ENCODE results near the gene CELSR1. TPM values are rescaled to one million over a fixed set of nuclear protein-coding genes. Genes with fewer than 3 reads are reported as not detected.
"Not testable (repeated sequence)": the region's sequence is repeated elsewhere in the genome, so short reads cannot be mapped to it uniquely, and the experiment has no call there.

Gene CELSR1
- total and polyA plus RNA-seq, 2 donors (not counting 1 experiment from before 2014, with no cell fraction given), result 30.2 to 34.8 TPM

GRCh38 chr22:46317646-46318045 is 219.8 kb downstream of the CELSR1 start:
- Mint-ChIP-seq H3K27me3 (no peaks in the 10 kb centered on the region), H3K4me1 (no peaks in the 10 kb centered on the region), H3K4me3 (no peak overlapping the region), H3K27ac (no peak overlapping the region), H3K9me3 (ENCODE audit: insufficient read depth) (no peaks in the 10 kb centered on the region)
- no peak for DNase-seq
- no peak for TF ChIP-seq CTCF (IDR thresholded peaks at IDR 0.05)
- TF ChIP-seq EZH2 (IDR thresholded peaks at IDR 0.05; ENCODE audit: borderline replicate concordance, insufficient read depth, low read depth, low read length, poor library complexity, severe bottlenecking), result no peak
- Histone ChIP-seq H2AFZ (ENCODE audit: insufficient read depth, low read depth, low read length, poor library complexity, severe bottlenecking) (no peak overlapping the region), H3K27me3 (replicated peaks in 1 of 4; ENCODE audit: control extremely low read depth in 1 of 4, control insufficient read depth in 3 of 4, insufficient read depth in 4 of 4, low read length in 3 of 4) (no peaks in the 10 kb centered on the region), H3K4me3 (ENCODE audit: control extremely low read depth in 1 of 5, extremely low read depth in 1 of 5, insufficient read depth in 1 of 5, low read depth in 2 of 5, low read length in 4 of 5) (no peak overlapping the region), H3K4me2 (replicated peaks; ENCODE audit: low read depth, low read length, poor library complexity, severe bottlenecking) (no peak overlapping the region), H4K20me1 (ENCODE audit: control insufficient read depth, insufficient read depth, low read length, poor library complexity, severe bottlenecking) (no peaks in the 10 kb centered on the region), H3K36me3 (replicated peaks in 1 of 2; ENCODE audit: control extremely low read depth in 1 of 2, control insufficient read depth in 1 of 2, extremely low read depth in 1 of 2, insufficient read depth in 2 of 2, low read length in 1 of 2) (no peaks in the 10 kb centered on the region), H3K27ac (ENCODE audit: low read length in 2 of 2) (no peak overlapping the region), H3K9me3 (ENCODE audit: control extremely low read depth in 1 of 3, control insufficient read depth in 2 of 3, insufficient read depth in 1 of 3, low read length in 2 of 3) (no peaks in the 10 kb centered on the region), H3K4me1 (ENCODE audit: control insufficient read depth in 2 of 2, insufficient read depth in 2 of 2, low read length in 2 of 2) (no peaks in the 10 kb centered on the region), H3K9ac (ENCODE audit: low read length) (no peak overlapping the region), H3K79me2 (ENCODE audit: control insufficient read depth, insufficient read depth, low read length) (no peaks in the 10 kb centered on the region)
- ChIA-PET CTCF (interaction anchor here (1.3 to 12.8 kb wide), 4 partner anchors 23 to 322 kb away, joined by 3 to 228 read pairs (median 6); no protein-coding TSS in a partner anchor), POLR2A (no interaction called here)
- ATAC-seq (ENCODE audit: low read depth), result no peak
- WGBS (ENCODE audit: insufficient coverage), result over 99% methylated on average over 20 of the region's 20 CpGs
- intact Hi-C loops (cut with micrococcal nuclease), result no loop called here

- DNase-seq (no peak), ATAC-seq (ENCODE audit: low read depth) (no peak)
- ChIA-PET POLR2A (no interaction called here), CTCF (interaction anchor here (0.6 to 12.8 kb wide), 13 partner anchors 9 to 531 kb away, joined by 3 to 228 read pairs (median 3); no protein-coding TSS in a partner anchor)
- H3K9ac ChIP-seq (ENCODE audit: low read length), result no peak overlapping the region
- no peaks in the 10 kb centered on the region for H3K4me1 Mint-ChIP-seq
- H3K79me2 ChIP-seq (ENCODE audit: control insufficient read depth, insufficient read depth, low read length), result no peaks in the 10 kb centered on the region
- no peaks in the 10 kb centered on the region for H3K9me3 Mint-ChIP-seq (ENCODE audit: insufficient read depth)
- no peak overlapping the region for H3K27ac ChIP-seq (ENCODE audit: low read length in 2 of 2)
- no peak for TF ChIP-seq EZH2 (IDR thresholded peaks at IDR 0.05; ENCODE audit: borderline replicate concordance, insufficient read depth, low read depth, low read length, poor library complexity, severe bottlenecking)
- TF ChIP-seq CTCF (IDR thresholded peaks at IDR 0.05), result no peak
- no peaks in the 10 kb centered on the region for H3K4me1 ChIP-seq (ENCODE audit: control insufficient read depth in 2 of 2, insufficient read depth in 2 of 2, low read length in 2 of 2)
- H4K20me1 ChIP-seq (ENCODE audit: control insufficient read depth, insufficient read depth, low read length, poor library complexity, severe bottlenecking), result no peaks in the 10 kb centered on the region
- WGBS (ENCODE audit: insufficient coverage), result 97% methylated on average over 6 of the region's 12 CpGs
- no peak overlapping the region for H3K4me3 Mint-ChIP-seq
- H3K27me3 ChIP-seq (replicated peaks in 1 of 4; ENCODE audit: control extremely low read depth in 1 of 4, control insufficient read depth in 3 of 4, insufficient read depth in 4 of 4, low read length in 3 of 4), result no peaks in the 10 kb centered on the region
- H3K27ac Mint-ChIP-seq, result no peak overlapping the region
- intact Hi-C loops (cut with micrococcal nuclease), result no loop called here
- no peak overlapping the region for H2AFZ ChIP-seq (ENCODE audit: insufficient read depth, low read depth, low read length, poor library complexity, severe bottlenecking)
- no peak overlapping the region for H3K4me3 ChIP-seq (ENCODE audit: control extremely low read depth in 1 of 5, extremely low read depth in 1 of 5, insufficient read depth in 1 of 5, low read depth in 2 of 5, low read length in 4 of 5)
- H3K9me3 ChIP-seq (ENCODE audit: control extremely low read depth in 1 of 3, control insufficient read depth in 2 of 3, insufficient read depth in 1 of 3, low read length in 2 of 3), result no peaks in the 10 kb centered on the region
- no peak overlapping the region for H3K4me2 ChIP-seq (replicated peaks; ENCODE audit: low read depth, low read length, poor library complexity, severe bottlenecking)
- no peaks in the 10 kb centered on the region for H3K36me3 ChIP-seq (replicated peaks in 1 of 2; ENCODE audit: control extremely low read depth in 1 of 2, control insufficient read depth in 1 of 2, extremely low read depth in 1 of 2, insufficient read depth in 2 of 2, low read length in 1 of 2)
- no peaks in the 10 kb centered on the region for H3K27me3 Mint-ChIP-seq
Measured at GRCh38 chr22:46315976-46316375, 221.4 kb downstream of the CELSR1 start.

GRCh38 chr22:46312848-46313247 is 224.6 kb downstream of the CELSR1 start:
- H3K9me3 ChIP-seq (ENCODE audit: control extremely low read depth in 1 of 3, control insufficient read depth in 2 of 3, insufficient read depth in 1 of 3, low read length in 2 of 3); H3K27ac ChIP-seq (ENCODE audit: low read length in 2 of 2); DNase-seq; H3K4me1 ChIP-seq (ENCODE audit: control insufficient read depth in 2 of 2, insufficient read depth in 2 of 2, low read length in 2 of 2); H3K4me3 ChIP-seq (ENCODE audit: control extremely low read depth in 1 of 5, extremely low read depth in 1 of 5, insufficient read depth in 1 of 5, low read depth in 2 of 5, low read length in 4 of 5); H2AFZ ChIP-seq (ENCODE audit: insufficient read depth, low read depth, low read length, poor library complexity, severe bottlenecking); H4K20me1 ChIP-seq (ENCODE audit: control insufficient read depth, insufficient read depth, low read length, poor library complexity, severe bottlenecking); H3K27me3 ChIP-seq (replicated peaks in 1 of 4; ENCODE audit: control extremely low read depth in 1 of 4, control insufficient read depth in 3 of 4, insufficient read depth in 4 of 4, low read length in 3 of 4); H3K27me3 Mint-ChIP-seq; H3K4me2 ChIP-seq (replicated peaks; ENCODE audit: low read depth, low read length, poor library complexity, severe bottlenecking); ATAC-seq (ENCODE audit: low read depth); H3K27ac Mint-ChIP-seq; H3K4me1 Mint-ChIP-seq; H3K9me3 Mint-ChIP-seq (ENCODE audit: insufficient read depth); intact Hi-C loops (cut with micrococcal nuclease); H3K9ac ChIP-seq (ENCODE audit: low read length); H3K36me3 ChIP-seq (replicated peaks in 1 of 2; ENCODE audit: control extremely low read depth in 1 of 2, control insufficient read depth in 1 of 2, extremely low read depth in 1 of 2, insufficient read depth in 2 of 2, low read length in 1 of 2); H3K4me3 Mint-ChIP-seq: not testable (repeated sequence)
- peaks cover 16% of the 10 kb centered on the region for H3K79me2 ChIP-seq (ENCODE audit: control insufficient read depth, insufficient read depth, low read length)
- CTCF ChIA-PET, result interaction anchor here (0.7 to 12.8 kb wide), 10 partner anchors 10 to 553 kb away, joined by 3 to 228 read pairs (median 4); no protein-coding TSS in a partner anchor
- no CpG with 5 or more reads among the region's 2 CpGs for whole genome bisulfite sequencing (ENCODE audit: insufficient coverage)
- POLR2A ChIA-PET, result interaction anchor here (0.6 to 0.7 kb wide), 3 partner anchors 13 to 454 kb away, joined by 3 to 6 read pairs (median 4); no protein-coding TSS in a partner anchor
